Heart left ventricle (tissue), 16 donors: ENCODE results near the gene CAMK2N2. TPM values are rescaled to one million over a fixed set of nuclear protein-coding genes. Genes with fewer than 3 reads are reported as not detected.

Experiments used
- ATAC-seq, 4 donors: fragments of 200-7000 bp; cut with Tn5 transposase; one replicate each; pipeline ENCODE4 v1.9.1; 2020 to 2022; ENCODE audit warnings: moderate library complexity in 4 of 4, mild to moderate bottlenecking in 3 of 4, moderate number of reproducible peaks in 1 of 4
- DNase-seq, 5 donors: peaks; one replicate each; pipeline ENCODE4 v3.0.0-alpha.2; 2020
- H3K27ac ChIP-seq, 12 donors: fragments of 200-600 bp; sonication (generic) in 4 of 12; one replicate each; pipeline versions ENCODE4 v1.5.0 to v1.8.0; 2016 to 2022; ENCODE audit warnings: mild to moderate bottlenecking in 2 of 12
- H3K27me3 ChIP-seq, 9 donors: fragments of 200-600 bp; sonication (generic) in 2 of 9; one replicate each; pipeline versions ENCODE4 v1.5.1 to v1.8.0; 2016 to 2022; ENCODE audit warnings: mild to moderate bottlenecking in 3 of 9
- H3K36me3 ChIP-seq, 9 donors: fragments of 200-600 bp; sonication (generic) in 2 of 9; one replicate each; pipeline versions ENCODE4 v1.5.0 to v1.8.0; 2018 to 2022; ENCODE audit warnings: mild to moderate bottlenecking in 2 of 9
- H3K4me1 ChIP-seq, 12 donors: fragments of 200-600 bp; sonication (generic) in 4 of 12; one replicate each; pipeline versions ENCODE4 v1.5.0 to v1.8.0; 2016 to 2022; ENCODE audit warnings: mild to moderate bottlenecking in 3 of 12
- H3K4me3 ChIP-seq, 12 donors: fragments of 200-600 bp; sonication (generic) in 4 of 12; one replicate each; pipeline versions ENCODE4 v1.5.0 to v1.8.0; 2017 to 2022; ENCODE audit warnings: mild to moderate bottlenecking in 9 of 12, moderate library complexity in 4 of 12
- H3K9me3 ChIP-seq, 12 donors: fragments of 200-600 bp; sonication (generic) in 4 of 12; one replicate each; pipeline versions ENCODE4 v1.5.0 to v1.8.0; 2016 to 2022; ENCODE audit warnings: mild to moderate bottlenecking in 1 of 12
- POLR2A ChIP-seq, 2 donors: fragments of 450-650 bp; IDR thresholded peaks; one replicate each; pipeline ENCODE4 v1.6.1; 2017; ENCODE audit warnings: antibody characterized with exemption in 2 of 2, mild to moderate bottlenecking in 2 of 2, moderate library complexity in 2 of 2
- WGBS, 4 donors: extraction: QIAGEN DNeasy Blood & Tissue Kit in 2 of 4; methylation state at CpG; one replicate each; pipeline versions ENCODE4 v1.1.5 to v1.1.7; 2013 to 2018; 5-methylcytosine and 5-hydroxymethylcytosine counted together
- intact Hi-C, 10 donors: fragments of 100-400 bp; cut with DNase I; formaldehyde crosslinking; loops; one replicate each; pipeline versions ENCODE4 v1.11.1 to v1.14.2; 2022
- polyA plus RNA-seq, 2 donors: library from polyadenylated mRNA; stranded (reverse); fragments of 200-250 nt; gene quantifications; one replicate each; pipeline ENCODE4 v1.2.3, GENCODE V29; 2013
- total RNA-seq, 9 donors: library from RNA; depleted of rRNA in 2 of 9; stranded (reverse); fragments of >200 nt in 2 of 9; fragmentation: NEBNext Ultra II Directional in 3 of 9; extraction: Animal tissue kit (Norgen Biotek cat#: 25700) in 3 of 9; gene quantifications; one replicate each; pipeline versions ENCODE4 v1.1.0 to v1.2.4, GENCODE V29; 2016 to 2023
- TF ChIP-seq, protein P1 (sequence below), 12 donors: fragments of 200-600 bp; sonication (generic) in 4 of 12; IDR thresholded peaks; one replicate each; pipeline versions ENCODE4 v1.5.0 to v1.8.0; 2018 to 2022; ENCODE audit warnings: antibody characterized with exemption in 12 of 12, mild to moderate bottlenecking in 5 of 12
- donor health status: ischemic (EF 13 %, LVEDD 7.1; RV severe dilation, severe dysfunction).
- donor health status: healthy with polysubstance abuse.
- donor health status: DM: no; HTN: yes; CAD: no.
- donor health status: DM: no; HTN: no; CAD: no.
- donor health status: ischemic (EF 25% LVEDD 6.9; RV normal size, moderate dysfunction).
- donor health status: ischemic (EF 25% LVEDD 5.7; RV mildly dilated, moderate dysfunction).
- donor health status: healthy.
- donor health status: DM: yes; HTN: yes; CAD: no.
- donor health status: ischemic (EF 35%, LVEDD 5.7; RV mildly dilated, moderate dysfunction).
- donor health status: nonischemic (EF 11% LVEDD 7.7; RV severe dilation, severe dysfunction).
- donor health status: DM: yes; HTN: yes; CAD: no.
- donor health status: PGD.
- donor health status: ischemic (EF 29% LVEDD 5.4; RV normal size, mild dysfunction).
- donor health status: nonischemic (EF 23%, LVEDD 6.1; RV moderate dilation, normal function).

The CAMK2N2 gene
- total and polyA plus RNA-seq, 11 donors: 0.14 to 0.37 (median 0.26) TPM; not detected in 6

DNA sequence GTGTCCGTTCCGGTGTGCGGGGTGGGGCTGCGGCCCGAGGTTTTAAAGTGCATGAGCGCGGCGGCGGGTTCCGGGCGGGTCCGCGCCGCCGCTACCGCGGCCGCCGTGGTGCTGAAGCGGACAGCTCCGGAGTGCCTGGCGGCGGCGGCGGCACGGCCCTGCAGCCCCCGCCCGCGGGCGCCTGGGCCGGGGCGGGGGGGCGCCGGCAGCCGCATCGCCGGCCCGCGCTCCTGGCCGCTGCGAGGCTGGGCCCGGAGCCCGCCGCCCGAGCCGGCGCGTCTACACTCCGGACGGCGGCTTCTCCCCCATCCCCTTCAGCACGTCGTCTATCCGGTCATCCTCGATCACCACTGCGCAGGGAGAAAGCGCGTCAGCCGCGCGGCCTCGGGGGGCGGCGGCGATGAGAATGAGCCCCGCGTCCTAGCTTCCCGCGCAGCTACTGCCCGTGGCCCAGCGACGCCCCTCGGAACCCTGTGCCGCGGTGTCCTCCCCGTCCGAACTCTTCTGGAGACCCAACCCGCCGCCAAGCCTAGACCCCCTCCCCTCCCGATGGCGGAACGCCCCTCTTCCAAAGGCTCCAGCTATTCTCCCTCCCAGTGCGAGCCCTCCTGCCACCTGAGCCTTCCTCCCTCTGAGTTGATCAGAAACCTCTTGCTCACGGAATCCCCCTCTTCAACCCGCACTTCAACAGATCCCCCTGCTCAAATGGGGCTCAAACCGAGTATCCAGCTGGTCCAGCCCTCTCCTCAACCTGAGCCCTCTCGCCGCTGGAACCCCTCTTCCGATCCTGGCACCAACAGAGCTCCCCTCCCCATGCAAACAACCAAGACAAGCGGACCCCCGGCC lies 1.3 kb downstream of the CAMK2N2 start:
- DNase-seq: peak in 3 of 5 donors; percentile 35 to 48 (median 36)
- intact Hi-C loops: loop anchor here in 3 of 10 donors (10.0 kb wide), 2 partner anchors 215 to 365 kb away; no protein-coding TSS in a partner anchor
- WGBS, 4 donors: 1 to 3% (median 1%) methylated on average over 30 to 91 of the region's 91 CpGs
- TF ChIP-seq POLR2A (IDR thresholded peaks at IDR 0.05): no peak
- TF ChIP-seq, protein P1, sequence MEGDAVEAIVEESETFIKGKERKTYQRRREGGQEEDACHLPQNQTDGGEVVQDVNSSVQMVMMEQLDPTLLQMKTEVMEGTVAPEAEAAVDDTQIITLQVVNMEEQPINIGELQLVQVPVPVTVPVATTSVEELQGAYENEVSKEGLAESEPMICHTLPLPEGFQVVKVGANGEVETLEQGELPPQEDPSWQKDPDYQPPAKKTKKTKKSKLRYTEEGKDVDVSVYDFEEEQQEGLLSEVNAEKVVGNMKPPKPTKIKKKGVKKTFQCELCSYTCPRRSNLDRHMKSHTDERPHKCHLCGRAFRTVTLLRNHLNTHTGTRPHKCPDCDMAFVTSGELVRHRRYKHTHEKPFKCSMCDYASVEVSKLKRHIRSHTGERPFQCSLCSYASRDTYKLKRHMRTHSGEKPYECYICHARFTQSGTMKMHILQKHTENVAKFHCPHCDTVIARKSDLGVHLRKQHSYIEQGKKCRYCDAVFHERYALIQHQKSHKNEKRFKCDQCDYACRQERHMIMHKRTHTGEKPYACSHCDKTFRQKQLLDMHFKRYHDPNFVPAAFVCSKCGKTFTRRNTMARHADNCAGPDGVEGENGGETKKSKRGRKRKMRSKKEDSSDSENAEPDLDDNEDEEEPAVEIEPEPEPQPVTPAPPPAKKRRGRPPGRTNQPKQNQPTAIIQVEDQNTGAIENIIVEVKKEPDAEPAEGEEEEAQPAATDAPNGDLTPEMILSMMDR (IDR thresholded peaks at IDR 0.05): no peak
- no peak overlapping the region for H3K27ac ChIP-seq
- H3K9me3 ChIP-seq: no peaks in the 10 kb centered on the region
- peak overlapping the region in 9 of 12 donors; percentile 16 to 59 (median 53) for H3K4me3 ChIP-seq
- H3K27me3 ChIP-seq: peaks cover 8 to 63% (median 43%) of the 10 kb centered on the region in 9 donors
- peaks cover 8 to 35% (median 22%) of the 10 kb centered on the region in 12 donors for H3K4me1 ChIP-seq
- no peaks in the 10 kb centered on the region for H3K36me3 ChIP-seq
- ATAC-seq: peak in 3 of 4 donors; percentile 60 to 79 (median 75)

DNA sequence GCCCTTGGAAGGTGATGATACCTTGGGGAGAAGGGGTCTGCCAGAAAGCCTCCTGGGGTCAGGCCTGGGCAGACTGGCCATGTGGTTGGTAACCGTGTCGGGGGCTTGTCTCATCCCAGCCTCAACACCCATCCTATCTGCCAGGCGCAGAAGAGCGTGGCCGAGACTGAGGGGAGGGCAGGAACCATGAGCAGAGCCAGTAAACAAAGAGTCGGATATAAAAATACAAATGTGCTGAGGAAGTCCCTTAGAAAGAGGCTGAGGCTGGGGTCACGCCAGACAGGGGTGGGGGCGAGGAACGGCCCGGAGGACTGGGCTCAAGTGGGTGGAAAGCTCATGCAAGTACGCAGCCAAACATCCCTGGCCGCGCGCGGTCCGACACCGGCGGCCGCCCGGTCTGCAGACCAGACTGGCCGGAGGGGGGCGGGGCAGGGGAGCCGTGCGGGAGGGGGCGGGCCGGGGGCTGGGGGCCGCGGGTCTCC lies 1.9 kb downstream of the CAMK2N2 start:
- H3K27ac ChIP-seq: no peak overlapping the region
- TF ChIP-seq, protein P1 (IDR thresholded peaks at IDR 0.05): no peak
- TF ChIP-seq POLR2A (IDR thresholded peaks at IDR 0.05): no peak
- H3K9me3 ChIP-seq: no peaks in the 10 kb centered on the region
- peaks cover 8 to 35% (median 22%) of the 10 kb centered on the region in 12 donors for H3K4me1 ChIP-seq
- H3K27me3 ChIP-seq: peaks cover 4 to 58% (median 38%) of the 10 kb centered on the region in 9 donors
- DNase-seq: no peak
- H3K4me3 ChIP-seq: peak overlapping the region in 4 of 12 donors; percentile 15 to 53 (median 27)
- 12 to 21% (median 16%) methylated on average over 18 to 28 of the region's 28 CpGs for whole genome bisulfite sequencing, 4 donors
- ATAC-seq: peak in 1 of 4 donors; percentile 7
- no peaks in the 10 kb centered on the region for H3K36me3 ChIP-seq
- intact Hi-C loops: loop anchor here in 2 of 10 donors (10.0 kb wide), 1 partner anchor 365 kb away; no protein-coding TSS in a partner anchor

DNA sequence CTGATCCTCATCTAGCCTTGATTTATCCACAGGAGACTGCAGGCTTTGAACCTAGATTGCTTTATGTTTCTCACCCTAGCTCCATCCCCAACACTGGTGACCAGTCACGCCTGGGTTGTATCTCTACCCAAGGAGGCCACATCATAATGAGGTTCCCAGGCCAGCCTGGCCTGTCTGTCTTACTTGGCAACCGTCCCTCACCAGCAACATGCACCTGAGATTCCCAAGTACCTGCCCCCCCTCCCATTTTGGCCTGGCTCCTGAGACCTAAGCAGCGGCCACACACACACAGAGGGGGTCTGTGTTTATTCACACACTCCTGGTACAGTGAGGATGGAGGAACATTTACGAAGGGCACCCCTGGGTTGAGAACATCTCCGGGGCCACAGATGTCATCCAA lies 2.4 kb downstream of the CAMK2N2 start:
- ATAC-seq (no peak), DNase-seq (no peak)
- Histone ChIP-seq H3K27ac (no peak overlapping the region), H3K27me3 (peaks cover 0 to 53% (median 33%) of the 10 kb centered on the region in 9 donors), H3K4me1 (peaks cover 8 to 35% (median 22%) of the 10 kb centered on the region in 12 donors), H3K4me3 (no peak overlapping the region), H3K9me3 (no peaks in the 10 kb centered on the region), H3K36me3 (no peaks in the 10 kb centered on the region)
- WGBS, 4 donors: 83 to 92% (median 89%) methylated on average over 5 of the region's 5 CpGs
- intact Hi-C loops: loop anchor here in 2 of 10 donors (10.0 kb wide), 1 partner anchor 364 kb away; no protein-coding TSS in a partner anchor
- TF ChIP-seq POLR2A (IDR thresholded peaks at IDR 0.05): no peak

DNA sequence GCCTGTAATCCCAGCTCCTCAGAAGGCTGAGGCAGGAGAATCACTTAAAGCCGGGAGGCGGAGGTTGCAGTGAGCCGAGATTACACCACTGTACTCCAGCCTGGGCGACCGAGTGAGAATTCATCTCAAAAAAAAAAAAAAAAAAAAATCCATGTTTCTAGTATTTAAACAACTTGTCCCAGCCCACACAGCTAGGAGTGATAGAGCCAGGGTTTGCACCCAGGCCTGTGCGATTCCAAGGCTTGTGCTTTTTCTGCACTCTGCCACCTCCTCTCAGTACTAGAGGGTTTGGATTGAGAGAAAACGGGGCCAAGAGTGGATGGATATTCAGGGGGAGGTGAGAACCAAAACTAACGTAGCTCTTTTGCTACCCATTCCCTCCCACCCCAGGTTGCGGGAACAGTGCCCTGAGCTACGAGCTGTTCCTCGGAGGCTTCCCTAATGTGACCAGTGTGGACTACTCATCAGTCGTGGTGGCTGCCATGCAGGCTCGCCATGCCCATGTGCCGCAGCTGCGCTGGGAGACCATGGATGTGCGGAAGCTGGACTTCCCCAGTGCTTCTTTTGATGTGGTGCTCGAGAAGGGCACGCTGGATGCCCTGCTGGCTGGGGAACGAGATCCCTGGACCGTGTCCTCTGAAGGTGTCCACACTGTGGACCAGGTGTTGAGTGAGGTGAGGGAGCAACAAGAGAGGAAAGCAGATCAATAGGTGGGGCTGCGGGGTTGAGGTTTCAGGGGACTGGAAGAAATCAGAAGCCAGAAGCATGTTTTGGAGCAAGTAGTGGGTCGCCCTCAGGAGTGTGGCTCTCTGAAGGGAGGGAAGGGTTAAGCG lies 4.1 kb downstream of the CAMK2N2 start:
- H3K27ac ChIP-seq: no peak overlapping the region
- ATAC-seq: no peak
- H3K4me1 ChIP-seq: peaks cover 5 to 28% (median 18%) of the 10 kb centered on the region in 12 donors
- no peak for DNase-seq
- intact Hi-C loops: loop anchor here in 2 of 10 donors (10.0 kb wide), 1 partner anchor 362 kb away; no protein-coding TSS in a partner anchor
- no peaks in the 10 kb centered on the region for H3K9me3 ChIP-seq
- no peak for TF ChIP-seq POLR2A (IDR thresholded peaks at IDR 0.05)
- TF ChIP-seq, protein P1 (IDR thresholded peaks at IDR 0.05): no peak
- H3K27me3 ChIP-seq: peaks cover 0 to 36% (median 19%) of the 10 kb centered on the region in 9 donors
- WGBS, 4 donors: 90 to 93% (median 91%) methylated on average over 23 of the region's 23 CpGs
- no peak overlapping the region for H3K4me3 ChIP-seq
- H3K36me3 ChIP-seq: no peaks in the 10 kb centered on the region
